OCI-LY7 (cell line): Measurements from ENCODE around the gene MAN1A1. TPM values are rescaled to one million over a fixed set of nuclear protein-coding genes. Genes with fewer than 3 reads are reported as not detected.

ENCODE experiments used
- BruUV-seq: library from RNA; stranded (reverse); fragments of 400-500 nt; replicated peaks from 2 replicates; lab custom pipeline; 2021; lab: Mats Ljungman, UMichigan
- CTCF ChIA-PET: fragments of 300-600 bp; sonication (Branson Sonifier 250); formaldehyde crosslinking; loops from one replicate; lab custom pipeline; 2022; ENCODE audit warnings: antibody characterized with exemption; ENCODE audit not compliant: unreplicated experiment; lab: Charles Lee
- POLR2A ChIA-PET: fragments of 300-600 bp; sonication (Branson Sonifier 250); formaldehyde crosslinking; loops from one replicate; lab custom pipeline; 2022; ENCODE audit warnings: antibody characterized with exemption; lab: Charles Lee
- DNase-seq: peaks from one replicate; pipeline ENCODE4 v3.0.0-alpha.2; 2015; ENCODE audit warnings: low spot score
- H2AFZ ChIP-seq: fragments of 200-600 bp; sonication (generic), shearing (Covaris generic); 2 replicates; pipeline ENCODE4 v1.6.1; 2014; ENCODE audit warnings: mild to moderate bottlenecking, antibody characterized with exemption, low read length, moderate library complexity
- H3K27ac ChIP-seq: fragments of 200-600 bp; sonication (generic); 2 replicates; pipeline ENCODE4 v1.5.1; 2014; ENCODE audit warnings: mixed run types, low read depth, mild to moderate bottlenecking, moderate library complexity, low read length, inconsistent platforms; ENCODE audit not compliant: poor library complexity, severe bottlenecking
- H3K36me3 ChIP-seq: fragments of 200-600 bp; sonication (generic); 2 replicates; pipeline ENCODE4 v1.6.1; 2014; ENCODE audit warnings: mild to moderate bottlenecking, antibody characterized with exemption, low read length, moderate library complexity, mixed read lengths; ENCODE audit not compliant: insufficient read depth
- H3K4me1 ChIP-seq: fragments of 200-600 bp; sonication (generic); 2 replicates; pipeline ENCODE4 v1.5.1; 2014; ENCODE audit warnings: mild to moderate bottlenecking, low read length; ENCODE audit not compliant: insufficient read depth, poor library complexity, severe bottlenecking
- H3K4me2 ChIP-seq: fragments of 200-600 bp; sonication (generic); 2 replicates; pipeline ENCODE4 v1.6.1; 2014; ENCODE audit warnings: mild to moderate bottlenecking, low read length
- H3K4me3 ChIP-seq: fragments of 200-600 bp; sonication (generic); 2 replicates; pipeline ENCODE4 v1.5.1; 2014; ENCODE audit warnings: mild to moderate bottlenecking, low read depth, low read length; ENCODE audit not compliant: poor library complexity, severe bottlenecking
- H3K79me2 ChIP-seq: fragments of 200-600 bp; sonication (generic); 2 replicates; pipeline ENCODE4 v1.6.1; 2016; ENCODE audit warnings: low read depth, mild to moderate bottlenecking, low read length, moderate library complexity, mixed read lengths; ENCODE audit not compliant: insufficient read depth
- H3K9me2 ChIP-seq: fragments of 200-600 bp; sonication (generic); 2 replicates; pipeline ENCODE4 v1.6.1; 2016; ENCODE audit warnings: mild to moderate bottlenecking, low read length, mixed read lengths; ENCODE audit not compliant: insufficient read depth
- H3K9me3 ChIP-seq: fragments of 200-600 bp; sonication (generic); 2 replicates; pipeline ENCODE4 v1.6.1; 2014; ENCODE audit warnings: mild to moderate bottlenecking, mixed run types, low read length, mixed read lengths
- H4K20me1 ChIP-seq: fragments of 200-600 bp; sonication (generic); 2 replicates; pipeline ENCODE4 v1.6.1; 2014; ENCODE audit warnings: mild to moderate bottlenecking, antibody characterized with exemption, low read length, moderate library complexity, mixed read lengths; ENCODE audit not compliant: insufficient read depth
- CTCF ChIP-seq: fragments of 200-600 bp; sonication (generic); conservative IDR thresholded peaks from 2 replicates; pipeline ENCODE4 v1.5.1; 2014; ENCODE audit warnings: mild to moderate bottlenecking, antibody characterized with exemption, low read length, moderate library complexity, mixed read lengths
- EZH2phosphoT487 ChIP-seq: fragments of 200-600 bp; sonication (generic); IDR thresholded peaks from 2 replicates; pipeline ENCODE4 v1.6.1; 2018; ENCODE audit warnings: low read depth, borderline replicate concordance, mild to moderate bottlenecking, mixed run types, antibody characterized with exemption, low read length, moderate library complexity, mixed read lengths
- intact Hi-C: fragments of 100-400 bp; cut with micrococcal nuclease; formaldehyde crosslinking; loops from one replicate; pipeline ENCODE4 v1.10.0; 2022; ENCODE audit not compliant: unreplicated experiment
- total RNA-seq, 2 experiments: library from RNA; depleted of rRNA in 1 of 2; stranded (reverse); fragments of >200 nt in 1 of 2; shearing (Covaris generic) in 1 of 2; gene quantifications; 2 replicates each; pipeline ENCODE4 v1.2.3, GENCODE V29; 2014 to 2022

The MAN1A1 gene
- total RNA-seq, 2 experiments from 2014 or later, result 72.4 to 74.3 TPM

- TF ChIP-seq EZH2phosphoT487 (no peak), CTCF (no peak)
- Histone ChIP-seq H3K4me1 (peaks cover 44% of the 10 kb centered on the region), H4K20me1 (peaks cover 70% of the 10 kb centered on the region), H3K9me3 (no peaks in the 10 kb centered on the region), H3K27ac (peak overlapping the region; percentile 66), H3K79me2 (peaks cover 96% of the 10 kb centered on the region), H3K9me2 (no peaks in the 10 kb centered on the region), H2AFZ (no peak overlapping the region), H3K4me3 (peak overlapping the region; percentile 96), H3K36me3 (peaks cover 79% of the 10 kb centered on the region), H3K4me2 (peak overlapping the region; percentile 85)
- intact Hi-C loops, result loop anchor here (5.0 kb wide), 1 partner anchor 621 kb away; no protein-coding TSS in a partner anchor
- DNase-seq, result peak; percentile 21
- BruUV-seq, result no TSS peak
- CTCF ChIA-PET, result no interaction called here
- POLR2A ChIA-PET, result interaction anchor here (0.6 to 6.4 kb wide), 6 partner anchors 10 to 393 kb away, joined by 3 to 55 read pairs (median 5); no protein-coding TSS in a partner anchor
Measured at GRCh38 chr6:119346450-119346849, 3.1 kb downstream of the MAN1A1 start.

- peaks cover 96% of the 10 kb centered on the region for H3K79me2 ChIP-seq
- intact Hi-C loops, result loop anchor here (5.0 kb wide), 1 partner anchor 622 kb away; no protein-coding TSS in a partner anchor
- H3K27ac ChIP-seq, result no peak overlapping the region
- peak overlapping the region; percentile 85 for H3K4me2 ChIP-seq
- CTCF ChIA-PET, result no interaction called here
- peak overlapping the region; percentile 96 for H3K4me3 ChIP-seq
- TF ChIP-seq EZH2phosphoT487, result no peak
- TF ChIP-seq CTCF, result no peak
- H3K9me3 ChIP-seq, result no peaks in the 10 kb centered on the region
- POLR2A ChIA-PET, result interaction anchor here (0.6 to 6.4 kb wide), 2 partner anchors 9 to 178 kb away, joined by 6 to 55 read pairs; no protein-coding TSS in a partner anchor
- peaks cover 83% of the 10 kb centered on the region for H4K20me1 ChIP-seq
- H3K36me3 ChIP-seq, result peaks cover 93% of the 10 kb centered on the region
- no peak overlapping the region for H2AFZ ChIP-seq
- no peaks in the 10 kb centered on the region for H3K9me2 ChIP-seq
- BruUV-seq, result no TSS peak
- H3K4me1 ChIP-seq, result peaks cover 56% of the 10 kb centered on the region
- no peak for DNase-seq
Measured at GRCh38 chr6:119345114-119345513, 4.4 kb downstream of the MAN1A1 start.

- Histone ChIP-seq H3K4me1 (peaks cover 62% of the 10 kb centered on the region), H3K9me3 (no peaks in the 10 kb centered on the region), H3K9me2 (no peaks in the 10 kb centered on the region), H3K27ac (no peak overlapping the region), H3K4me3 (peak overlapping the region; percentile 96), H4K20me1 (peaks cover 88% of the 10 kb centered on the region), H3K36me3 (peaks cover 100% of the 10 kb centered on the region), H3K4me2 (peak overlapping the region; percentile 85), H2AFZ (no peak overlapping the region), H3K79me2 (peaks cover 100% of the 10 kb centered on the region)
- intact Hi-C loops, result no loop called here
- TF ChIP-seq EZH2phosphoT487, result no peak
- peak; percentile 37; the same call in 1 of the 2 replicates for TF ChIP-seq CTCF
- no peak for DNase-seq
- CTCF ChIA-PET, result no interaction called here
- POLR2A ChIA-PET, result interaction anchor here (0.7 to 6.4 kb wide), 5 partner anchors 8 to 282 kb away, joined by 3 to 55 read pairs (median 3); no protein-coding TSS in a partner anchor
- no TSS peak for BruUV-seq
Measured at GRCh38 chr6:119344306-119344705, 5.3 kb downstream of the MAN1A1 start.
